ENCODE measurements around the gene COL6A5.

COL6A5 gene

GRCh38 chr3:130529486-130530215, 184.2 kb downstream of the COL6A5 start:
- DNase-seq = no peak

- DNase-seq = no peak
Observed at GRCh38 chr3:130533247-130533646, 187.8 kb downstream of the COL6A5 start.
